Small intestine (tissue), 7 donors: Measurements from ENCODE around the gene VPS13C. TPM values are rescaled to one million over a fixed set of nuclear protein-coding genes. Genes with fewer than 3 reads are reported as not detected.

ENCODE experiments used
- DNase-seq, 2 donors: peaks; one replicate each; pipeline versions ENCODE4 v3.0.0 to v3.0.0-alpha.2; 2013
- FAIRE-seq: peaks from 2 replicates; lab custom pipeline; 2012; peaks lifted over from hg19 to GRCh38; lab: Jason Lieb, UNC
- H3K27ac ChIP-seq, 3 donors: one replicate each; pipeline ENCODE4 v1.5.1; 2013; ENCODE audit warnings: low read length in 2 of 3, mild to moderate bottlenecking in 2 of 3, control low read depth in 1 of 3, inconsistent platforms in 1 of 3, low read depth in 1 of 3, moderate library complexity in 1 of 3
- H3K27me3 ChIP-seq, 3 donors: one replicate each; pipeline ENCODE4 v1.6.1; 2013; ENCODE audit warnings: low read length in 3 of 3, inconsistent platforms in 1 of 3; ENCODE audit not compliant: control insufficient read depth in 3 of 3, insufficient read depth in 3 of 3
- H3K36me3 ChIP-seq, 3 donors: one replicate each; pipeline ENCODE4 v1.6.1; 2013; ENCODE audit warnings: low read length in 3 of 3, inconsistent platforms in 1 of 3, low read depth in 1 of 3, mild to moderate bottlenecking in 1 of 3, moderate library complexity in 1 of 3; ENCODE audit not compliant: control insufficient read depth in 3 of 3, insufficient read depth in 2 of 3
- H3K4me1 ChIP-seq, 3 donors: one replicate each; pipeline ENCODE4 v1.6.1; 2013; ENCODE audit warnings: low read length in 2 of 3, inconsistent platforms in 1 of 3, low read depth in 1 of 3, mild to moderate bottlenecking in 1 of 3, moderate library complexity in 1 of 3; ENCODE audit not compliant: control insufficient read depth in 3 of 3, insufficient read depth in 2 of 3
- H3K4me3 ChIP-seq, 3 donors: one replicate each; pipeline ENCODE4 v1.5.1; 2013; ENCODE audit warnings: low read length in 3 of 3, control low read depth in 1 of 3, inconsistent platforms in 1 of 3, low read depth in 1 of 3, mild to moderate bottlenecking in 1 of 3, moderate library complexity in 1 of 3
- H3K9me3 ChIP-seq, 2 donors: one replicate each; pipeline ENCODE4 v1.6.1; 2013; ENCODE audit warnings: low read depth in 1 of 2, low read length in 1 of 2; ENCODE audit not compliant: control insufficient read depth in 2 of 2, insufficient read depth in 1 of 2
- WGBS, 3 donors: extraction: QIAGEN DNeasy Blood & Tissue Kit; methylation state at CpG; one replicate each; pipeline ENCODE4 v1.1.7; 2013; 5-methylcytosine and 5-hydroxymethylcytosine counted together
- polyA plus RNA-seq, 4 donors: library from polyadenylated mRNA; stranded (reverse) in 3 of 4; unstranded in 1 of 4; fragments of 200-250 nt in 3 of 4; fragments of 120-200 nt in 1 of 4; gene quantifications; one replicate each; pipeline versions ENCODE4 v1.2.1 to v1.2.3, GENCODE V29; 2013
- donor health status: healthy with polysubstance abuse.
- donor health status: control.
- donor health status: control.
- donor health status: Bipolar disorder and iron deficiency.
- donor health status: healthy.

The VPS13C gene
- polyA plus RNA-seq, 4 donors, result 7.3 to 49.2 (median 11.6) TPM

DNA sequence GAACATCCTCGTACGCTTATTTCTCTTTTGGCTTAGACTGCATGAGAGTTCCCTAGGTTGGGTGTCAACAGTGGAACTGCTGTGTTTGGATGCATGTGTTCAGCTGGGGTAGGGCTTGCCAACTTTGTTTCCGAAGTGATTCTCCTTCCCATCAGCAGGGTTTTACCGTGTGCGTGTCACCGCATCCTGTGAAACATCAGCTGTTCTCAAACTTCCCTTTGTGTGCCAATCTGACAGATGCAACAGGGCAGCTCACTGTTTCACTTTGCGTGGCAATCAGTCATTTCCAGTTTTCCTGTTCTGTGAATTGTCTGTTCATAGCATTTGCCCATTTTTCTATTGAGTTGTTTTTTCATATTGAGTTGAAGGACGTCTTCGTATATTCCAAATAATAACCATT, 218.8 kb downstream of the VPS13C start:
- 79 to 91% (median 81%) methylated on average over 9 of the region's 9 CpGs for whole genome bisulfite sequencing, 3 donors
- no peak overlapping the region for H3K27ac ChIP-seq
- H3K27me3 ChIP-seq, result peaks cover 0 to 4% (median 0%) of the 10 kb centered on the region in 3 donors

DNA sequence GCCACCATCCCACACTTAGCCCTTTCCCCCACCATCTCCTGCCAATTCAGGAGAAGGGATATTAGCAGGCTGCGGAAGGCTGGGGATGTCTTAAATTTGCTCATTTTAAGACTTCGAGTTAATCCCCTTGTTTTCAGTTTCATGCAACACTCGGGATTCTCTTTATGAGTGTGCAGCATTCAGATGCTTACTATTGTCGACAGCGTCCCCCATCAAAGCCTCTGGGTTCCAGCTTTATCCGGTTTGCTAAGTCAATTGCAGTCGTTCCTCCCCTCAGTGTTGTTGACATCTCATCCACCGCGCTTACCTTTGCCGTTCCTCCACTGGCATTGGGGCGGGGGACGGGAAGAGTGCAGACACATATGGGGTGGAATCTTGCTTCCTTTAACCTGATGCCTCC, 220.2 kb downstream of the VPS13C start:
- Histone ChIP-seq H3K27me3 (peaks cover 0 to 4% (median 0%) of the 10 kb centered on the region in 3 donors), H3K9me3 (peaks cover 0 to 2% of the 10 kb centered on the region in 2 donors), H3K27ac (no peak overlapping the region), H3K36me3 (no peaks in the 10 kb centered on the region), H3K4me3 (no peak overlapping the region), H3K4me1 (no peaks in the 10 kb centered on the region)
- FAIRE-seq (no peak), DNase-seq (no peak)
- WGBS, 3 donors, result 68 to 69% (median 68%) methylated on average over 12 of the region's 12 CpGs

More for the DNA sequence above, 218.8 kb downstream of the VPS13C start:
- Histone ChIP-seq H3K36me3 (no peaks in the 10 kb centered on the region), H3K4me1 (no peaks in the 10 kb centered on the region), H3K4me3 (no peak overlapping the region), H3K9me3 (peaks cover 0 to 2% of the 10 kb centered on the region in 2 donors)
- FAIRE-seq (no peak), DNase-seq (no peak)

GRCh38 chr15:61839546-61839945, 220.7 kb downstream of the VPS13C start:
- peaks cover 0 to 2% of the 10 kb centered on the region in 2 donors for H3K9me3 ChIP-seq
- DNase-seq (no peak), FAIRE-seq (no peak)
- H3K27me3 ChIP-seq, result peaks cover 0 to 4% (median 0%) of the 10 kb centered on the region in 3 donors
- H3K4me3 ChIP-seq, result no peak overlapping the region
- H3K27ac ChIP-seq, result no peak overlapping the region
- no peaks in the 10 kb centered on the region for H3K36me3 ChIP-seq
- no peaks in the 10 kb centered on the region for H3K4me1 ChIP-seq
- 80 to 86% (median 85%) methylated on average over 8 of the region's 8 CpGs for WGBS, 3 donors

GRCh38 chr15:61835496-61836106, 224.6 kb downstream of the VPS13C start:
- no peak for FAIRE-seq
- Histone ChIP-seq H3K36me3 (no peaks in the 10 kb centered on the region), H3K27me3 (peaks cover 0 to 4% (median 0%) of the 10 kb centered on the region in 3 donors), H3K4me3 (no peak overlapping the region), H3K27ac (no peak overlapping the region), H3K9me3 (no peaks in the 10 kb centered on the region), H3K4me1 (no peaks in the 10 kb centered on the region)
- peak; percentile 39 to 61 for DNase-seq
- 8 to 9% (median 8%) methylated on average over 9 of the region's 9 CpGs for WGBS, 3 donors

- no peaks in the 10 kb centered on the region for H3K27me3 ChIP-seq
- no peak for FAIRE-seq
- no peak overlapping the region for H3K27ac ChIP-seq
- no peak overlapping the region for H3K4me3 ChIP-seq
- no peak for DNase-seq
- H3K36me3 ChIP-seq, result no peaks in the 10 kb centered on the region
- no peaks in the 10 kb centered on the region for H3K4me1 ChIP-seq
- WGBS, 3 donors, result 77 to 84% (median 80%) methylated on average over 9 of the region's 9 CpGs
- no peaks in the 10 kb centered on the region for H3K9me3 ChIP-seq
Observed at GRCh38 chr15:61835029-61835428, 225.2 kb downstream of the VPS13C start.

DNA sequence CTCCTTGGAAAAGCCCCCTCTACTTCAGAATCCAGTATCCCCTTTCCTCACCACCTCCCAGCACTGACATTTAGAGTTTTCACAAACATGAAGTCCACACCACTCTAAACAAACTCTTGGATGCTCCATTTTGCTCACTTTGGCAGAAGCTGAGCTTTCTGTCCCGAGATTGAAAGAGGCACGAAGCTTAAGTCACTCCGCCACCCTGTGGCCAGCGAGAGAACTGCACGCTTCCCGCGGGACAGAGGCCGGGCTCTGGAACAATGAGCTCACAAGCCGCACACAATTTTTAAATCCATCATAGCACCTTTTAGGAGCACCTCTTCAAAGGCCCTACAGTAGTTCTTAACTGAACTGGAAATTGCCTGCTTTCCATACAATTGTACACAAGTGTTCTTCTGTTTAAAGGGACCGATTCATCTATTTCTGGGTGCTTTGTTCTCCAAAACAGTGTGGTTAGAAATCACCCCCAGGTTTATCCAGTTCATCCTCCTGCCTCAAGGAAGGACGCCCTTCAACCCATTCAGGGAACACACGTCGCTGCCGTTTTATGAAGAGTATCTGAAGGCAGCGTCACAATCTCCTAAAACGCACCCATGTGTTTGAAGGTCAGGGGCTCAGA, 226.1 kb downstream of the VPS13C start:
- FAIRE-seq, result no peak
- no peaks in the 10 kb centered on the region for H3K36me3 ChIP-seq

GRCh38 chr15:61832223-61832622, 228.0 kb downstream of the VPS13C start:
- Histone ChIP-seq H3K36me3 (no peaks in the 10 kb centered on the region), H3K4me3 (no peak overlapping the region), H3K4me1 (no peaks in the 10 kb centered on the region), H3K9me3 (no peaks in the 10 kb centered on the region), H3K27ac (no peak overlapping the region), H3K27me3 (no peaks in the 10 kb centered on the region)
- 81 to 90% (median 87%) methylated on average over 6 of the region's 6 CpGs for WGBS, 3 donors
- FAIRE-seq (no peak), DNase-seq (no peak)

More for the DNA sequence above, 226.1 kb downstream of the VPS13C start:
- H3K27me3 ChIP-seq, result no peaks in the 10 kb centered on the region
- H3K27ac ChIP-seq, result no peak overlapping the region
- WGBS, 3 donors, result 18 to 30% (median 28%) methylated on average over 16 of the region's 16 CpGs
- peak; percentile 64 to 81 for DNase-seq
- H3K4me3 ChIP-seq, result no peak overlapping the region
- H3K9me3 ChIP-seq, result no peaks in the 10 kb centered on the region
- no peaks in the 10 kb centered on the region for H3K4me1 ChIP-seq

DNA sequence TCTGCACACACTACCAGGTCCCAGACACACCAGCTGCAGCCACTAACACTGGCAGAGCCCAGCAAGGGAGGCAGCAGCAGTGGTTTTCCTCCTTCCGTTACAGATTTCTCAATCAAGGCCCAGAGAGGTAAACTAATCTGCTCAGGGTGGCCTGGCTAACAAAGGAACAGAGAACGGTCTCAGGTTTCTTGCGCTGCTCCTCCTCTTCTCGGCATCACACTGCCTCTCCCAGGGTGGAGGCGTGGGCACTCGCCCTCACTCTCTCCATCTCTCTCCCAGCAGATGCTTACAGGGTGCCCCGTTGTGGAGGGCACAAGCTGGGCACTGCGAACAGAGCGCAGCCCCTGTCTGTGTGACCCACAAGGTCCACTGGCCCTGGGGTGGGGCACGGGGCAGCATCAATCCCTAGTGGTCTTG, 228.7 kb downstream of the VPS13C start:
- Histone ChIP-seq H3K27ac (no peak overlapping the region), H3K9me3 (no peaks in the 10 kb centered on the region), H3K27me3 (no peaks in the 10 kb centered on the region), H3K4me3 (no peak overlapping the region), H3K36me3 (no peaks in the 10 kb centered on the region), H3K4me1 (no peaks in the 10 kb centered on the region)
- FAIRE-seq (no peak), DNase-seq (no peak)
- 76 to 79% (median 78%) methylated on average over 9 to 10 of the region's 10 CpGs for WGBS, 3 donors
